Measurements from ENCODE around the gene CMTM7.

- TF ChIP-seq CTCF (CRISPR knock-in tag; IDR thresholded peaks at IDR 0.05) = no peak
- no peak for TF ChIP-seq SP140L (CRISPR knock-in tag; IDR thresholded peaks at IDR 0.05; ENCODE audit: borderline replicate concordance)
- TF ChIP-seq ATF2 (CRISPR knock-in tag; IDR thresholded peaks at IDR 0.05) = no peak
- TF ChIP-seq TCF7 (IDR thresholded peaks at IDR 0.05; ENCODE audit: low read depth) = no peak
Measured at GRCh38 chr3:32455609-32456428, 64.2 kb downstream of the CMTM7 start.
